GM18517 (cell line): ENCODE data around the gene MYO3B.
"Not testable (repeated sequence)": the region's sequence is repeated elsewhere in the genome, so short reads cannot be mapped to it uniquely, and the experiment has no call there.

Experiments
- ATAC-seq: cut with Tn5 transposase; IDR thresholded peaks from one replicate; pipeline ENCODE4 v1.9.1; 2021; ENCODE audit warnings: mild to moderate bottlenecking, moderate library complexity; ENCODE audit not compliant: unreplicated experiment

The MYO3B gene

DNA sequence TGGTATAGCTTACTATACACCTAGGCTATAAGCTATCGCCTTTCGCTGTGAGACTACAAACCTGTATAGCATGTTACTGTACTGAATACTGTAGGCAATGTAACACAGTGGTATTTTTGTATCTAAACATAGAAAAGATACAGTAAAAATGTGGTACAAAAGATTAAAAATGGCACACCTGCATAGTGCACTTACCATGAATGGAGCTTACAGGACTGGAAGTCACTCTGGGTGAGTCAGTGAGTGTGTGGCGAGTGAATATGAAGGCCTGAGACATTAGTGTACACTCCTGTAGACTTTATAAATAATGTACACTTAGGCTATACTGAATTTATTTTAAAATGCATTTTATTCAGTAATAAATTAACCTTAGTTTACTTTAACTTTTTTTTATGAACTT is 279.0 kb downstream of the MYO3B start:
- no peak for ATAC-seq

DNA sequence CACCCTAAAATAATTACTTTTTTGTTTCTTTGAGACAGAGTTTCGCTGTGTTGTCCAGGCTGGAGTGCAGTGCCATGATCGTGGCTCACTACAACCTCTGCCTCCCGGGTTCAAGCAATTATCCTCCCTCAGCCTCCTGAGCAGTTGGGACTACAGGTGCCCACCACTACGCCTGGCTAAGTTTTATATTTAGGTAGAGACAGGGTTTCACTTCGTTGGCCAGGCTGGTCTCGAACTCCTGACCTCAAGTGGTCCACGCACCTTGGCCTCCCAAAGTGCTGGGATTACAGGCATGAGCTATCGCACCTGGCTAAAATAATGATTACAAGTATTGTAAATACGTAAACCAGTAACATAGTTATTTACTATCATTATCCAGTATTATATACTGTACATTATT is 279.8 kb downstream of the MYO3B start:
- no peak for ATAC-seq

DNA sequence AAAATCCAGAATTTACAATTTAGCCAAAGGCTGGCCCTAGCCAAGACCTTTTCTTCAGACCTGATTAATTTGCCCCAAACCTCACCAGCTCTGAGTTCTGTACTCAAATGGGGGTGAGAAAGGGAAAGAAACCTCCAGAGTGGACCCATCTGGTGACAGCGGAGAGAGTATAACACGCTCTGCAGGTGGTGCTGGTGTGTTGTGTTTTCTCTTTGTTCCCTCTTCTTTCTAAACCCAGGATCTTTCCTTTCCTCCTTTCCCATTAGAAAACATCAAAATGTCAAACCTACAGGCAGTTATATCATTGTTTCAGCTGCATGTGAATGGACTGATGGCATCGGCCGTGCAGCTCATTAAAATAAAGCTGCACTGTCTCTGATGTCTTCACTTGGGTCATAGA is 283.9 kb downstream of the MYO3B start:
- ATAC-seq: no peak

DNA sequence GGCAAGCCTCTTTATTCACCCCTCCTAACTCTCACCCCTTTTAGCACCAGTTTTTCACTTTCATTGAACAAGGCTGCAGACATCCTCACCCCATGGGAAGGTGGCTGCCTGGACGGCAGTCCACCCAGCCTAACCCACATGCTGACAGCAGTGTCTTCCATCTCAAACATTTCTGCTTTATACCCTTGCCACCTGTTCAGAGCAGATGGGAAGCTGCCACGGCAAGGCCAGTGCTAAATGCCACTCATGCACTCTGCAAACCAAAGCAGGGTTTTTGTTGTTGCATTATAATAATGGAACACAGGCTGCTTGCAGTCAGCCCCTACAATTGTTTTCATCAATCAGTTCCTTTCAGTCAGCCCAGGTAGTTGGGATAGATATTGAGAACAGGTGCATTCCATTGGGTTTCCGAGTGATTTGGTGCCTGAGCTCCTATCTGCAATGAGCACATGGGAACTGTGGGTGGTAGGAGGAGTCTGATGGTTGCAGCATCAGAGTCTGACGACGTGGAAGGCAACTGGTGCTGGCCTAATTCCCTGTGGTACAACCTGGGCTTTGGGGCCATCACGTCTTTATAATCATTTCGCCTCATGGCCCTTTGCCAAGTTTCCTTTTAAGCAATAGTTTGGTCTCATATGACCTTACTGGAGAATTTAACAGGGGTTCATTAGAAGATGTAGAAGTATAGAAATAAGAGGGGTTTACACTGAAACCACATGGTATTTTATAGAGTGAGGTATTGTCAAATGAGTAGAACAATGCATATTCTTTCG is 284.7 kb downstream of the MYO3B start:
- no peak for ATAC-seq

DNA sequence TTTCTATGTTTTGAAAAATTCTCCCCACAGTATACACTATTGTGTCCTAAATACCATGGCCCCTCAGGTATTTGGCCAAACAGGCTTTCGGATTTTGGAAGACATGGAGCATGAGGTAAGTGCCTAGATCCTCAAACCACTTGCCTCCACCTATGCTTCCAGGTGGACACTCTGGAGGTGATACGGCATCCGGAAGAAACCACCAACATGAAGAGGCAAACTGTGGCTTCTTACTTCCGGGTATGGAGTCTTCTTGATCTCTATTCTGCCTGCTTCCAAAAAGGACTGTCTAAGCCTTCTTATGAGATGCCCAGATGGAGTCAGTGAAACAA is 285.2 kb downstream of the MYO3B start:
- no peak for ATAC-seq

DNA sequence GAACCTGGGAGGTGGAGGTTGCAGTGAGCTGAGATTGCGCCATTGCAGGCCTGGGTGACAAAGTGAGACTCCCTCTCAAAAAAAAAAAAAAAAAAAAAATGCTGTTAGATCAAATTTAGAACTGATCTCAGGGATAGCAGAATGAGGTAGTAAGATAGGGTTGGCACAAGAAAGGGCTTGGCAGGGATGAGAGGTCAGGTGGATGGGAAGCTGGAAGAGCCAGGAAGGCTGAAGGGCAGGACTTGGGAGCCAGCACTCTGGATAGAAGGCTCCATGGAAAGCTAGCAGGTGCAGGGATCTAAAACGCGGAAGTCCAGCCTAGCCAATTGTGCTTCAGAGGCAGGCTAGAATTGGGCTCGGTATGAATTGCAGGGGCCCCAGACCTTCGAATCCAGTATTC is 286.3 kb downstream of the MYO3B start:
- ATAC-seq: no peak

DNA sequence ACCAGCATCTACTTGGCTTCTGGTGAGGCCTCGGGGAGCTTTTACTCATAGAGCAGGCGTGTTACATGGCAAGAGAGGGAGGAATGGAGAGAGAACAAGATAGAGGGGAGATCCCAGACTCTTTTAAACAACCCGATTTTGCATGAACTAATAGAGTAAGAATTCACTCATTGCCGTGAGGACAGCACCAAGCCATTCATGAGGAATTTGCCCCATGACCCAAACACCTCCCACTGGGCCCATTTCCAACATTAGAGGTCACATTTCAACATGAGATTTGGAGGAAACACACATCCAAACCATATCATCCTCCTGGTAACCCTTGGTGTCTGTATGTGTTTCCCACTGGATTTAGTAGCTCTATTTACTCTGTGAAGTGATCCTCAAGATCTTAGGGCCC is 287.3 kb downstream of the MYO3B start:
- ATAC-seq: no peak

DNA sequence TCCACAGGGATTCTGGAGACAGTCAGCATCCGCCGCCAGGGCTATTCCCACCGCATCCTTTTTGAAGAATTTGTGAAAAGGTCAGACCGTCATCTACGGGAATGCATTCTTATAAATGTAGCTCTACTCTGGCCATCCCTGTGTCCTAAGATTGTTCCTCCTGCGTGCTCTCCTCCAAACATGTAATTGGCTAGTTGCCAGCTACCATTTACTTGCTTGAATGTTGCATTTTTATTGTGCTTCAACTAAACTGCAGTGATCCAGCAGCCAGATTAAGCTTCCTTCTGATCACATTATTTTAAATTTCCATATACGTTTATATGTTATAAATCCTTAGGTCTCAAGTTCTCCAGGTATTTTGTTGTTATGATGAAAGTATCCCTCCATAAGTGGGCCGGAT is 288.7 kb downstream of the MYO3B start:
- ATAC-seq: no peak

DNA sequence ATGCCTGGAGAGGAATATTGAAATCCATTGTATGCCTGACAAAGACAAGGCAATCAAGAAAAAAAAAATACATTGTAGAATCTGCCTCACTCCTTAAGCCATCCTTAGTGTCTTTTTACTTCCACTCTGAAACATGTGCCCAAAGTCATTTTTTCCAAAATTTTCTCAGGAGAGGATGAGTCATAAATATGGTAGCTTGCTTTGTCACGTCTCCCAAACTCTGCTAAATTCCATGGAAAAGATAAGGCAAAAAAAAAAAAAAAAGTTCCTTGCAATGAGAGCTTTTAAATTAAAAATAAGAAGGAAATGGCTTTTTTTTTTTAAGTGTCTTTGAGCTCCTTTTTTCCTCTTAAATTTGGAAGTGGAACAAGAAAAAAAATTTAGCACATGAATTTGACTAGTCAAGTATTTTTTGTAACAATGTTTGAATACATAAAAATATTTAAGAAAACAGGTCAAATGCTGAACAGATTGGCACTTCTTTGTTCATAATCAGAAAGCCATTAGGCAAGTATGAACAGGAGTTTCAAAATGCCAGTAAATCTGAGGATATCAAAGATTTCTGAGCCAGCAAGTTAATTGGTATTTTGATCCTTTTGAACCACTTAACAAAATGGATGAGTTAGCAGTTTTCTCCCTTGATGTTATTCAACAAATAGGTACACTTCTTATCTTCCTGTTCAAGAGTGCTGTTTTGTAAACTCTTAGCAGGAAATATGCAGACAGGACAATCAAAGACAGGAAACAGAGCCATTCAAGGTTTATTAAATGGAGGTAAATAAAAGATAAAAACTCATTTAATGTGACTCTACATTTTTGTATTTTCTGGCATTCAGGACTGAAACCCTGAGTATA is 289.8 kb downstream of the MYO3B start:
- no peak for ATAC-seq

DNA sequence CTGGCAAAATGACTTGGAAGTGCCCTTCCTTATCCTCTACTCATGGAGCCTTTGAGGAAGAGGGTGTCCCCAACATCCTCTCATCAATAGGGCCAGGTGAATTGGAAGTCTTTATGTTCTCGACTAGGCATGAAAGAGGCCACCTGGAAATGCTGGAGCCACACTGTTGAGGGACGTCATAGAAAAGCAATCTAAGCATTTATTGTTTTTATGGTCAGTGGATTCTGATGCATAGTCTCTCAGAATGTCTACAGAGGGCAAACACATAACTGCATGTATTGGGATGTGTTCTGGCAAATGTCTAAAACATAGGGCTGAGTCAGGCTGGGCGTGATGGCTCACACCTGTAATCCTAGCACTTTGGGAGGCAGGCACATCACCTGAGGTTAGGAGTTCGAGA is 290.6 kb downstream of the MYO3B start:
- no peak for ATAC-seq

DNA sequence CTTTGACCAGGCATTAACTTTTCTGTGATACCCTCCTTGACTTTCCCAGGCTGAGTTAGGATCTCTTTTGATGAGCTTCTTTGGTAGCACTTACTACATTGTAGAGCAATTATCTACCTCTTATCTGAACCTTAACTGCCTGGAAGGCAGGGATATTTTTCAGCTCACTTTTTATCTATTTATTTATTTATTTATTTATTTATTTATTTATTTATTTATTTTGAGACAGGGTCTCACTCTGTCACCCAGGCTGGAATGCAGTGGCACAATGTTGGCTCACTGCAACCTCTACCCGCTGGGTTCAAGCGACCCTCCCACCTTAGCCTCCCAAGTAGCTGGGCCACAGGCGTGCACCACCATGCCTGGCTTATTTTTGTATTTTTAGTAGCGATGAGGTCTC is 294.6 kb downstream of the MYO3B start:
- ATAC-seq: not testable (repeated sequence)

DNA sequence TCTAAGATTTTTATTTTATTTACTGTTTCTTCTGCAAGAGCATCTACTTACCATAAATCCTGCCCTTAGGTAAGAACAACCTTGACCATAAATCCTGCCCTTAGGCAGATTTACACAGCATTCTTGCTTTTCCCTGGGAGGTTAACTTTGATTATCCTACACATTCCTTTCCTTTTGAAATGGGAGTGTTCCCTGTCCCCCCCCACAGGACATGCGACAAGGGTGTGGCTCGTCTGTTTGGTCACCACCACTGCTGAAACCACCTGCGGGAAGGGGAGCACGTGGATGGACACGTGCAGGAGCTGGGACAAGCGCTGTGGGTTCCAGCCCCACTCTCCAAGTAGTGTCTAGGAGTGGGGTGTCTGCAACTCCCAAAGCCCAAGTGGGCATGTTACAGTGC is 297.9 kb downstream of the MYO3B start:
- no peak for ATAC-seq

DNA sequence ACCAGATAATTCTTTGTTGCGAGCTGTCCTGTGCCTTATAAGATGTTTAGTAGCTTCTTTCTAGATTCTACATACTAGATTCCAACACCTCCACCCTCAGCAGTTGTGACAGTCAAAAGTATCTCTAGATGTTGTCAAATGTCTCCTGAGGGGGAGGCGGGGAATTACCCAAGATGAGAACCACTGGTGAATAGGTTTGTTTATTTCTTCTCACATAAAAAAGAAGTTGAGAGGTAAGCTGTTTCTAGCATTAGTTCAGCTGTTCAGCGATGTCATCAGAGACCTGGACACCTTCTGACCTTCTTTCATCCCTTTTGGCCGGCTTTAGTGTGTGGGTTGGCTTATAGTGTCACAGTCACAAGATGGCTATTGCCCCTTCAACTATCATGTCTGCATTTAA is 299.7 kb downstream of the MYO3B start:
- ATAC-seq: no peak

DNA sequence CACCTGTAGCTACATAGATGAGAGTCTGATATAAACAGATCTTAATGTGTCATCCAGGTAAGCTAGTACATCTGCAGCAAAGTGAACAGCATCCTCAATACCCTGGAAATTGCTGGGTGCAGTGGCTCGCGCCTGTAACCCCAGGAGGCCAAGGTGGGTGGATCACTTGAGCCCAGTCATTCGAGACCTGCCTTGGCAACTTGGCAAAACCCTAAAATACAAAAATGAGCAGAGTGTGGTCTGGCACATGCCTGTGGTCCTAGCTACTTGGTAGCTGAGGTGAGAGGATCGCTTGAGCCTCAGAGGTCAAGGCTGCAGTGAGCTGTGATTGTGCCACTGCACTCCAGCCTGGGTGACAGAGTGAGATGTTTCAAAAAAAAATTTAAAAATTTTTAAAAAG is 303.3 kb downstream of the MYO3B start:
- no peak for ATAC-seq

DNA sequence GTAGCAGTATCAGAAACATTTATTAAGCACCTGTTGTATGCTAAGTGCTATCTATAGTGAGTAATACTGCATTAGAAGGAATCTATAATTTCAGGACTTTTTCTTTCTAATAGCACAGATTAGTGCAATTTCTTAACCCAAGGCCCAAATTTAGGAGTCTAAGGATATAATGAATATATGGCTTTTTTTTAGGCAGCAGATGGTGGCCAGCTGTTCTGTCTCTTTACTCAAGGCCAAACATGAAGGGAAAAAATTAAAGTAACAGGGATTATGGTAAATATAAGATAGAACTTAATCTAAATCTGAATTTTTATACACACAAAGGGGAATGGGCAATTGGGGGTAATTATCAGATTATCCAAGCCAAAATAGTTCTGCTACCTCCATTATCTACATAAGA is 306.6 kb downstream of the MYO3B start:
- no peak for ATAC-seq

DNA sequence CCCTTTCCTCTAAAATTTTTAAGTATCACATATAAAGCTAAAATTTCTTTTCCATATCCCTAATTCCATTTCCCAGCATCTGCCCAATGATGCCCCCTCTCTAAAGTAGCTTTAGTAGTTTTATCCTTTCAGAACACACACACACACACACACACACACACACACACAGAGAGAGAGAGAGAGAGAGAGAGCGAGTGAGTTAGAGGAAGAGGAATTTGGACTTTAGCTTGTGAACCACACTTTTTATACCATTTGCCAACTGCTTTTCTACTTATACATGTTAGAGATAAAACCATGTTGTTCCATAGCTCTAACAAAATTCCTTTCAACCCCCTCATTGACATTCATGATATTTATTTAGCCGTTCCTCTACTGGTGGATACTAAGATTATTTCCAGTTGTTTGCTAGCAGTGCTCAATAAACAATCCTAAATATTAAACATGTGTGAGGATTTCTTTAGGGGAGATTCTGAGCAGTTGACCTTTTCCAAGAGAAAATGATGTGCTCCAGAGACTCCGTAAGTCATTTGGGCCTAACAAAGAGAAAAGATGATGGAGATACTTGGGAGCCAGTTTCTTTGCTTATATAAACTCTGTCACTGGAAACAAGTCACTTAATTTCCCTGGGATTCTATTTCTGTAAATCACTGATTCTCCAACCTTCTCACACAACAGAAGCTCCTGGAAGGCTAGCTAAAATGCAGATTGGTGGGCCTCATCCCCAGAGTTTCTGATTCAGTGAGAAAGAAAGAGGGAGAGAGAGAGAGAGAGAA is 307.5 kb downstream of the MYO3B start:
- ATAC-seq: no peak

DNA sequence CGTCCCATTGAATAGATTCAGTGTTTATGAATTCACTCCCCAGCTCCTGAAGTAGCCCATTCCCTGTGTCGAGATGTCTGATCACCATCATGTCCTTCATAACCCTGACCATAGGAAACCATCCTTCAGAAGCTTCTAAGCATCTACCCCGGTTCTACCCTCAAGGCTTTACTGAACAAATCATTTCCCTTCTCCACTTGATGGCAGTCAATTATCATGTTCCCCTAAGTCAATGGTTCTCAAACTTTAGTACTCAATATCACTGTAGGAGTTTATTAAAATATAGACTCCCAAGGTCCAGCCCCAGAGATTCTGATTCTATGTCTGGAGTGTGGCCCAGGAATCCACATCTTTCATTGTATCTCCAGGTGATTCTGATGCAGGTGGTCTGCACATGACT is 308.8 kb downstream of the MYO3B start:
- ATAC-seq: no peak

DNA sequence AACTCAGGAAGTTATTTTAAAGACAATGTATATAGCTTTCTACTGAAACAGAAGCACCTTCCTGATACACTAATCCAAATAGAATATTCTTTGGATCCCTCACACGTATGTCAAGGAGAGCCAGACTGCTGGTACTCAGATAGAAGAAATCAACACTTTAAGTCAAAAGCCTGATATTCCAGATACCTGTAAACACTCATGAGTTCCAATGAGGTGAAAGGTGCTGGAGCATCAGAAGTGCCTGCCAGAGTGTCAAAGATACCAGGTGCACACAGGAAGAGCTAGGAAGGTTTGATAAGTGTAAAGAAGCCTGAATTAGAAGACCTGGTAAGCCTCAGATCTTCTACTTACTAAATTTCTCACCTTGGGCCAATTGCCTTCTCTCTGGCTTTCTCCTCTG is 310.9 kb downstream of the MYO3B start:
- no peak for ATAC-seq

DNA sequence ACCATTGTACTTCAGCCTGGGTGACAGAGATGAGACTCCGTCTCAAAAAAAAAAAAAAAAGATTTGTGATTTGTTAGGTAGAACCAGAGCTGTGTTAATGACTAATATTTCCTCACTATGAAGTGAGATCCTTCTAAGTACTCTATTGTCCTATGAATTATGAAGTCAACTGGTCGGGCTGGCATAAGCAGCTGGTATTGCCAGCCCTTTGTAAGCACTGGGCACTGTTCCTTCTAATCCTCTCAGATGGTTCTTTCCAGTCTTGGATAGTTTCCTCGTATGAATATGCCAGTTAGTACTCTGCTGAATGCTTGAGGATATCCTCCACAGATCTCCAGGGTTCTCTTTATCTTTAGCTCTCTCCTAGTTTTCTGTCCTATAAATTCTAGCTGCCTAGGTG is 314.1 kb downstream of the MYO3B start:
- ATAC-seq: no peak

DNA sequence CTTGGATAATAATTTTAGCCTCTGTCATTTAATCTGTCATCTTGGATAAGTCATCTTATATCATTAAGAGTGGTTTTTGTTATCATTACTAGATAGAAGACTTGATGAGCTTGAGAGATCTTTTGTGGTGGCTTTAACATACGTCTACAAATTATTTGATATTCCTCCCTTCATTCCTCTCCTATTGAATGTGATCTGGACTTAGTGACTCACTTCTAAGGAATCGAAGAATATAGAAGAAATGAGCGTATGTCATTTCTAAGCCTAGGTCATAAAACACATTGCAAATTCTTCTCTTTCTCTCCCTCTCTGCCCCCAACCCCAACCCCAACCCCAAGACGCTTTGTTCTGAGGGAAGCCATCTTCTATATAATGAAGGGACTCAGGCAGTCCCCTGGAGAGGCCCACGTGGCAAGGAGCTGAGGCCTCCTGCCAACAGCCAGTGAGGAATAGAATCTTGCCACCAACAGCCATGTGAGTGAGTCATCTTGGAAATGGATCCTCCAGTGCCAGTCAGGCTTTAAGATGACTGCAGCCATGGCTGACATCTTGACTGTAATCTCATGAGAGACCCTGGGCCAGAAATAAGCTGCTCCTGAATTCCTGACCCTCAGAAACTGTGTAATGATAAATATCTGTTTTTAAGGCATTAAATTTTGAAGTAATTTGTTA is 315.6 kb downstream of the MYO3B start:
- ATAC-seq: no peak

DNA sequence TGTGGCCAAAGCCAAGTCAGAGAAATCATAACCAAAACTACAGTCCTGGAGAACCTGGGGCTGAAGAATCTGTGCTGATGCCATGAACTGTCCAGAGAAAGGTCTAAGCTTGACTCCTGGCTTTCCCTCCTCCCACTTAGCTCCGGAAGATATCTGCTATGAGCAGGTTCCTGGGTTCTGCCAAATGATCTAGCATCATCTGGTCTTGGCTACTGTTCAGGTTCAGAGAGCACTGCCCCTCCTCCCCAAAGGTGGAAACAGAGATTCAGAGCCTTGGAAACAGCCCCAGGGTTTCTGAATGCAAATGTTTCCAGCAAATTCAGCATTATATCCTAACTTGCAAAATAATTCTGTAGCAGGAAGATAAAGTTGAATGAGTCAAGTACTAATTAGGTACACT is 317.9 kb downstream of the MYO3B start:
- no peak for ATAC-seq
